ENCODE results near the gene MEAF6.

- TF ChIP-seq POLR2A (IDR thresholded peaks at IDR 0.05; ENCODE audit: low read depth, low read length): no peak
- TF ChIP-seq TAF1 (IDR thresholded peaks at IDR 0.05; ENCODE audit: borderline replicate concordance, low read depth, low read length): no peak
These were observed 21.0 kb downstream of the MEAF6 start for GRCh38 chr1:37493336-37494098.

All from GM12892 (cell line).